Stomach (tissue), 4 donors: ENCODE measurements around the gene LCORL.

Experiments used
- CTCF ChIP-seq, 7 experiments: fragments of 450-650 bp in 4 of 7; fragments of 200-600 bp in 3 of 7; sonication (generic) in 3 of 7; IDR thresholded peaks; one replicate each; pipeline ENCODE4 v1.5.1; 2016 to 2019; ENCODE audit warnings: antibody characterized with exemption in 7 of 7, control low read depth in 2 of 7, mild to moderate bottlenecking in 1 of 7
- POLR2A ChIP-seq, 4 donors: fragments of 450-650 bp; IDR thresholded peaks; one replicate each; pipeline ENCODE4 v1.6.1; 2016; ENCODE audit warnings: antibody characterized with exemption in 4 of 4, control low read depth in 2 of 4, mild to moderate bottlenecking in 1 of 4, moderate library complexity in 1 of 4

- TF ChIP-seq CTCF (IDR thresholded peaks at IDR 0.05) (peak in 4 of 7 experiments; percentile 27 to 64 (median 36)), POLR2A (IDR thresholded peaks at IDR 0.05) (no peak)
These were observed 204.5 kb downstream of the LCORL start for GRCh38 chr4:17817027-17817426.
